IMR-90 (cell line): ENCODE results near the gene NUDT6. TPM values are rescaled to one million over a fixed set of nuclear protein-coding genes. Genes with fewer than 3 reads are reported as not detected.
A peak's percentile ranks its signal among the peaks of the same experiment; 100 is the strongest.

Experiments used
- ATAC-seq: fragments of 200-7000 bp; cut with Tn5 transposase; 2 replicates; pipeline ENCODE4 v1.9.1; 2020; ENCODE audit warnings: low read depth, mild to moderate bottlenecking, moderate library complexity
- BruUV-seq: library from RNA; stranded (reverse); fragments of 400-500 nt; replicated peaks from 2 replicates; lab custom pipeline; 2021; lab: Mats Ljungman, UMichigan
- CTCF ChIA-PET: fragments of 300-600 bp; formaldehyde crosslinking; extraction: SDS; loops from one replicate; lab custom pipeline; 2021; ENCODE audit warnings: antibody characterized with exemption; lab: Yijun Ruan, JAX
- POLR2A ChIA-PET: fragments of 300-600 bp; sonication (Branson Sonifier 250); formaldehyde crosslinking; loops from one replicate; lab custom pipeline; 2022; ENCODE audit warnings: antibody characterized with exemption; ENCODE audit not compliant: unreplicated experiment; lab: Charles Lee
- DNase-seq: peaks from one replicate; pipeline ENCODE4 v3.0.0; 2013
- H2AFZ ChIP-seq: replicated peaks from 2 replicates; pipeline ENCODE3; 2013; ENCODE audit warnings: low read length, mild to moderate bottlenecking; ENCODE audit not compliant: poor library complexity
- H2AK5ac ChIP-seq: 2 replicates; pipeline ENCODE4 v1.6.1; 2013; ENCODE audit warnings: low read depth, low read length, inconsistent platforms
- H2AK9ac ChIP-seq: replicated peaks from 2 replicates; pipeline ENCODE3; 2013; ENCODE audit warnings: mild to moderate bottlenecking, low read depth, low read length, moderate library complexity; ENCODE audit not compliant: poor library complexity
- H2BK120ac ChIP-seq: 2 replicates; pipeline ENCODE4 v1.6.1; 2013; ENCODE audit warnings: low read depth, low read length, inconsistent platforms
- H2BK15ac ChIP-seq: 3 replicates; pipeline ENCODE4 v1.6.1; 2013; ENCODE audit warnings: low read depth, low read length, inconsistent platforms
- H2BK20ac ChIP-seq: 2 replicates; pipeline ENCODE4 v1.6.1; 2013; ENCODE audit warnings: low read depth, mild to moderate bottlenecking, inconsistent platforms, low read length, moderate library complexity
- H2BK5ac ChIP-seq: 2 replicates; pipeline ENCODE4 v1.6.1; 2013; ENCODE audit warnings: mild to moderate bottlenecking, low read depth, low read length, inconsistent platforms; ENCODE audit not compliant: poor library complexity, severe bottlenecking
- H3K14ac ChIP-seq: replicated peaks from 2 replicates; pipeline ENCODE4 v1.6.1; 2013; ENCODE audit warnings: low read depth, low read length, inconsistent platforms
- H3K18ac ChIP-seq: 2 replicates; pipeline ENCODE4 v1.6.1; 2013; ENCODE audit warnings: low read depth, low read length, control low read depth
- H3K23ac ChIP-seq: 2 replicates; pipeline ENCODE4 v1.6.1; 2013; ENCODE audit warnings: low read depth, low read length, inconsistent platforms
- H3K27ac ChIP-seq: 2 replicates; pipeline ENCODE4 v1.5.1; 2013; ENCODE audit warnings: mild to moderate bottlenecking, control low read depth, low read length; ENCODE audit not compliant: insufficient read depth
- H3K27me3 ChIP-seq: 2 replicates; pipeline ENCODE4 v1.6.1; 2013; ENCODE audit warnings: low read length; ENCODE audit not compliant: control insufficient read depth, insufficient read depth
- H3K36me3 ChIP-seq: 2 replicates; pipeline ENCODE4 v1.6.1; 2013; ENCODE audit warnings: low read length, mixed read lengths; ENCODE audit not compliant: control insufficient read depth, insufficient read depth
- H3K4ac ChIP-seq: 2 replicates; pipeline ENCODE4 v1.6.1; 2013; ENCODE audit warnings: low read depth, low read length, inconsistent platforms
- H3K4me1 ChIP-seq: 2 replicates; pipeline ENCODE4 v1.6.1; 2013; ENCODE audit warnings: low read length, mixed read lengths; ENCODE audit not compliant: control insufficient read depth, insufficient read depth
- H3K4me2 ChIP-seq: 2 replicates; pipeline ENCODE4 v1.6.1; 2013; ENCODE audit warnings: low read depth, mild to moderate bottlenecking, control low read depth, low read length, moderate library complexity
- H3K4me3 ChIP-seq: 2 replicates; pipeline ENCODE4 v1.5.1; 2013; ENCODE audit warnings: low read depth, mild to moderate bottlenecking, control low read depth, low read length, moderate library complexity; ENCODE audit not compliant: insufficient read depth
- H3K56ac ChIP-seq: 2 replicates; pipeline ENCODE4 v1.6.1; 2013; ENCODE audit warnings: low read length, inconsistent platforms; ENCODE audit not compliant: insufficient read depth; ENCODE audit errors: extremely low read depth
- H3K79me1 ChIP-seq, 2 experiments: 2 replicates each; pipeline ENCODE4 v1.6.1; 2013; ENCODE audit warnings: low read length in 2 of 2, inconsistent platforms in 1 of 2, low read depth in 1 of 2
- H3K9ac ChIP-seq: 2 replicates; pipeline ENCODE4 v1.6.1; 2013; ENCODE audit warnings: low read depth, low read length, control low read depth
- H3K9me1 ChIP-seq: 2 replicates; pipeline ENCODE4 v1.6.1; 2013; ENCODE audit warnings: low read length, inconsistent platforms; ENCODE audit not compliant: insufficient read depth
- H3K9me3 ChIP-seq: 2 replicates; pipeline ENCODE4 v1.6.1; 2013; ENCODE audit warnings: low read length; ENCODE audit not compliant: control insufficient read depth, insufficient read depth
- H4K20me1 ChIP-seq: 2 replicates; pipeline ENCODE4 v1.6.1; 2013; ENCODE audit warnings: low read length, inconsistent platforms; ENCODE audit not compliant: insufficient read depth
- H4K5ac ChIP-seq: 2 replicates; pipeline ENCODE4 v1.6.1; 2013; ENCODE audit warnings: mild to moderate bottlenecking, low read depth, low read length, control low read depth
- H4K8ac ChIP-seq, 2 experiments: 2 replicates each; pipeline ENCODE4 v1.6.1; 2013; ENCODE audit warnings: low read depth in 2 of 2, low read length in 2 of 2, control low read depth in 1 of 2, inconsistent platforms in 1 of 2
- H4K91ac ChIP-seq: 2 replicates; pipeline ENCODE4 v1.6.1; 2013; ENCODE audit warnings: low read depth, low read length, inconsistent platforms; ENCODE audit not compliant: insufficient read depth
- BHLHE40 ChIP-seq: fragments of 150-350 bp; IDR thresholded peaks from 2 replicates; pipeline ENCODE4 v1.6.1; 2016; ENCODE audit warnings: mild to moderate bottlenecking, low read depth, low read length
- CEBPB ChIP-seq: IDR thresholded peaks from 2 replicates; pipeline ENCODE4 v1.6.1; 2012; ENCODE audit warnings: low read depth, low read length, improper control_type of control experiment
- CHD1 ChIP-seq: IDR thresholded peaks from 2 replicates; pipeline ENCODE4 v1.6.1; 2012; ENCODE audit warnings: low read depth, low read length, improper control_type of control experiment
- CTCF ChIP-seq: conservative IDR thresholded peaks from 2 replicates; pipeline ENCODE4 v1.5.1; 2012; ENCODE audit warnings: mild to moderate bottlenecking, low read depth, low read length, improper control_type of control experiment
- FOS ChIP-seq: fragments of 150-350 bp; IDR thresholded peaks from 2 replicates; pipeline ENCODE4 v1.6.1; 2016; ENCODE audit warnings: low read depth, low read length
- MAFK ChIP-seq: IDR thresholded peaks from 2 replicates; pipeline ENCODE4 v1.6.1; 2012; ENCODE audit warnings: low read depth, low read length, improper control_type of control experiment
- MAZ ChIP-seq: IDR thresholded peaks from 2 replicates; pipeline ENCODE4 v1.6.1; 2012; ENCODE audit warnings: low read depth, mild to moderate bottlenecking, low read length, improper control_type of control experiment, moderate library complexity, borderline replicate concordance
- MXI1 ChIP-seq: IDR thresholded peaks from 2 replicates; pipeline ENCODE4 v1.6.1; 2012; ENCODE audit warnings: low read depth, mild to moderate bottlenecking, low read length, moderate library complexity, borderline replicate concordance
- NFE2L2 ChIP-seq: fragments of 150-350 bp; IDR thresholded peaks from 2 replicates; pipeline ENCODE4 v1.6.1; 2016; ENCODE audit warnings: low read depth, mild to moderate bottlenecking, low read length
- POLR2A ChIP-seq: IDR thresholded peaks from 2 replicates; pipeline ENCODE4 v1.6.1; 2012; ENCODE audit warnings: mild to moderate bottlenecking, low read depth, low read length
- RAD21 ChIP-seq: IDR thresholded peaks from 2 replicates; pipeline ENCODE4 v1.6.1; 2012; ENCODE audit warnings: low read length, improper control_type of control experiment
- RCOR1 ChIP-seq: IDR thresholded peaks from 2 replicates; pipeline ENCODE4 v1.6.1; 2012; ENCODE audit warnings: mild to moderate bottlenecking, low read length, improper control_type of control experiment; ENCODE audit not compliant: insufficient replicate concordance
- RFX5 ChIP-seq: IDR thresholded peaks from 2 replicates; pipeline ENCODE4 v1.8.0; 2012; ENCODE audit warnings: low read depth, mild to moderate bottlenecking, low read length, moderate library complexity
- SMC3 ChIP-seq: fragments of 150-350 bp; IDR thresholded peaks from 2 replicates; pipeline ENCODE4 v1.6.1; 2016; ENCODE audit warnings: low read depth, mild to moderate bottlenecking, antibody characterized with exemption, low read length, moderate library complexity
- USF2 ChIP-seq: fragments of 150-350 bp; IDR thresholded peaks from 2 replicates; pipeline ENCODE4 v1.6.1; 2017; ENCODE audit warnings: mild to moderate bottlenecking, antibody characterized with exemption, low read length, low read depth
- WGBS, 2 experiments: methylation state at CpG; one replicate each; pipeline versions ENCODE4 v1.1.5 to v1.1.7; 2013; ENCODE audit warnings: missing lambda C conversion rate in 2 of 2; ENCODE audit not compliant: insufficient read length in 1 of 2; ENCODE audit errors: extremely low coverage in 2 of 2; 5-methylcytosine and 5-hydroxymethylcytosine counted together
- dilution Hi-C: fragments of 300-500 bp; cut with HindIII; formaldehyde crosslinking; loops from one replicate; pipeline ENCODE4 v1.14.3; 2018; ENCODE audit warnings: low sequenced_read_pairs; ENCODE audit not compliant: unreplicated experiment
- in situ Hi-C: fragments of 300-500 bp; cut with MboI; formaldehyde crosslinking; loops from 3 replicates; pipeline ENCODE4 v1.14.3; 2019; ENCODE audit warnings: low sequenced_read_pairs, inconsistent platforms, mixed read lengths
- intact Hi-C: fragments of 100-400 bp; cut with micrococcal nuclease; formaldehyde crosslinking; loops from 2 replicates; pipeline ENCODE4 v1.10.0; 2022
- polyA plus RNA-seq, 3 experiments: library from polyadenylated mRNA; depleted of rRNA; stranded (reverse); fragments of >200 nt; gene quantifications; 2 replicates each; pipeline ENCODE4 v1.2.3, GENCODE V29; 2012; ENCODE audit warnings: low replicate concordance in 1 of 3
- total RNA-seq: library from RNA; depleted of rRNA; stranded (reverse); fragments of >200 nt; gene quantifications from 2 replicates; pipeline ENCODE4 v1.2.3, GENCODE V29; 2012
- TF ChIP-seq, protein P1 (sequence below): fragments of 150-350 bp; IDR thresholded peaks from 2 replicates; pipeline ENCODE4 v1.6.1; 2016; ENCODE audit warnings: low read depth, mild to moderate bottlenecking, low read length, moderate library complexity, borderline replicate concordance

The NUDT6 gene
- total and polyA plus RNA-seq, 2 of the 4 experiments (the other 2 are of a cell fraction), result 2.7 to 4.8 TPM

- Histone ChIP-seq H3K27me3 (no peaks in the 10 kb centered on the region), H4K20me1 (peaks cover 31% of the 10 kb centered on the region; the same call in 1 of the 2 replicates), H3K9ac (no peak overlapping the region), H4K91ac (no peak overlapping the region), H3K56ac (no peak overlapping the region), H3K9me3 (no peaks in the 10 kb centered on the region), H2BK5ac (no peak overlapping the region), H2BK15ac (no peak overlapping the region), H4K5ac (no peak overlapping the region), H4K8ac (peak overlapping the region in 1 of 2 experiments; percentile 67; a peak in 2 of 4 replicates), H3K18ac (no peak overlapping the region), H3K36me3 (peaks cover 3% of the 10 kb centered on the region; the same call in 1 of the 2 replicates), H2AFZ (no peak overlapping the region), H3K79me1 (peaks cover 35 to 76% of the 10 kb centered on the region in 2 experiments), H2AK9ac (no peak overlapping the region), H3K4ac (no peak overlapping the region; the same call in 1 of the 2 replicates), H2BK120ac (no peak overlapping the region), H3K4me3 (no peak overlapping the region), H3K27ac (no peak overlapping the region), H3K4me1 (peaks cover 10% of the 10 kb centered on the region), H3K23ac (peak overlapping the region; percentile 76), H3K4me2 (no peak overlapping the region), H2BK20ac (0 out of 2 replicates have a peak overlapping the region, but pooled peaks have one; percentile 21), H3K9me1 (peaks cover 13% of the 10 kb centered on the region), H2AK5ac (no peak overlapping the region), H3K14ac (no peak overlapping the region; the same call in 1 of the 2 replicates)
- no CpG with 5 or more reads among the region's 2 CpGs for WGBS, 2 experiments
- in situ Hi-C loops (no loop called here), dilution Hi-C loops (no loop called here), intact Hi-C loops (no loop called here)
- CTCF ChIA-PET, result no interaction called here
- POLR2A ChIA-PET, result no interaction called here
- ATAC-seq (no peak), DNase-seq (no peak)
- TF ChIP-seq USF2, result no peak
- no peak for TF ChIP-seq CEBPB
- TF ChIP-seq, protein P1, sequence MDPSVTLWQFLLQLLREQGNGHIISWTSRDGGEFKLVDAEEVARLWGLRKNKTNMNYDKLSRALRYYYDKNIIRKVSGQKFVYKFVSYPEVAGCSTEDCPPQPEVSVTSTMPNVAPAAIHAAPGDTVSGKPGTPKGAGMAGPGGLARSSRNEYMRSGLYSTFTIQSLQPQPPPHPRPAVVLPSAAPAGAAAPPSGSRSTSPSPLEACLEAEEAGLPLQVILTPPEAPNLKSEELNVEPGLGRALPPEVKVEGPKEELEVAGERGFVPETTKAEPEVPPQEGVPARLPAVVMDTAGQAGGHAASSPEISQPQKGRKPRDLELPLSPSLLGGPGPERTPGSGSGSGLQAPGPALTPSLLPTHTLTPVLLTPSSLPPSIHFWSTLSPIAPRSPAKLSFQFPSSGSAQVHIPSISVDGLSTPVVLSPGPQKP, result no peak
- TF ChIP-seq MAFK, result no peak
- no peak for TF ChIP-seq RAD21
- TF ChIP-seq RCOR1, result no peak
- TF ChIP-seq MAZ, result no peak
- no peak for TF ChIP-seq MXI1
- no peak for TF ChIP-seq CTCF
- no peak for TF ChIP-seq CHD1
- TF ChIP-seq SMC3, result no peak
- no peak for TF ChIP-seq FOS
- no peak for TF ChIP-seq NFE2L2
- TF ChIP-seq POLR2A, result no peak
- TF ChIP-seq BHLHE40, result no peak
- no peak for TF ChIP-seq RFX5
- BruUV-seq, result no TSS peak
These were observed 67.0 kb downstream of the NUDT6 start for GRCh38 chr4:122855353-122855890.
